Fibroblast of mammary gland (primary cell): ENCODE data around the gene HARBI1.

Experiments used
- DNase-seq: peaks from one replicate; pipeline ENCODE4 v3.0.0-alpha.2; 2010; ENCODE audit warnings: low read depth
- H3K4me3 ChIP-seq: 2 replicates; pipeline ENCODE4 v1.5.1; 2011; ENCODE audit warnings: low read depth, mild to moderate bottlenecking, low read length, moderate library complexity; ENCODE audit not compliant: control insufficient read depth
- TF ChIP-seq, protein P1 (sequence below): conservative IDR thresholded peaks from 2 replicates; pipeline ENCODE4 v1.5.1; 2011; ENCODE audit warnings: low read depth, low read length, inconsistent platforms; ENCODE audit not compliant: control insufficient read depth, insufficient read depth

The HARBI1 gene

DNA sequence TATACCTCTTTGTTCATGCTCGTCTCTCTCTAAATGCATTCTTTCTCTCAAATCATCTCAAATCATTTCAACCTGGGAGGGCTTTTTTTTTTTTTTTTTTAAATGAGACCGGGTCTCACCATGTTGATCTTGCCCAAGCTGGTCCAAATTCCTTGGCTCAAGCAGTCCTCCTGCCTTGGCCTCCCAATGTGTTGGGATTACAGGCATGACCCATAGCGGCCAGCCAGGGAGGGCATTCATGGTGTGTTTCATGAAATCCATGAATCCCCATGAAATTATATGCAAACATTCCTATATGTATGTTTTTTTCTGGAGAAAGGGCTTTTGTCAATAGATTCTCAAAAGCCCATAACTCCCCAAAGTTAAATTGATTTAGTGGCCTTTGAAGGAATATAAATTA lies 26.5 kb upstream of the HARBI1 start:
- TF ChIP-seq, protein P1, sequence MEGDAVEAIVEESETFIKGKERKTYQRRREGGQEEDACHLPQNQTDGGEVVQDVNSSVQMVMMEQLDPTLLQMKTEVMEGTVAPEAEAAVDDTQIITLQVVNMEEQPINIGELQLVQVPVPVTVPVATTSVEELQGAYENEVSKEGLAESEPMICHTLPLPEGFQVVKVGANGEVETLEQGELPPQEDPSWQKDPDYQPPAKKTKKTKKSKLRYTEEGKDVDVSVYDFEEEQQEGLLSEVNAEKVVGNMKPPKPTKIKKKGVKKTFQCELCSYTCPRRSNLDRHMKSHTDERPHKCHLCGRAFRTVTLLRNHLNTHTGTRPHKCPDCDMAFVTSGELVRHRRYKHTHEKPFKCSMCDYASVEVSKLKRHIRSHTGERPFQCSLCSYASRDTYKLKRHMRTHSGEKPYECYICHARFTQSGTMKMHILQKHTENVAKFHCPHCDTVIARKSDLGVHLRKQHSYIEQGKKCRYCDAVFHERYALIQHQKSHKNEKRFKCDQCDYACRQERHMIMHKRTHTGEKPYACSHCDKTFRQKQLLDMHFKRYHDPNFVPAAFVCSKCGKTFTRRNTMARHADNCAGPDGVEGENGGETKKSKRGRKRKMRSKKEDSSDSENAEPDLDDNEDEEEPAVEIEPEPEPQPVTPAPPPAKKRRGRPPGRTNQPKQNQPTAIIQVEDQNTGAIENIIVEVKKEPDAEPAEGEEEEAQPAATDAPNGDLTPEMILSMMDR = no peak
- no peak overlapping the region for H3K4me3 ChIP-seq
- DNase-seq = no peak

DNA sequence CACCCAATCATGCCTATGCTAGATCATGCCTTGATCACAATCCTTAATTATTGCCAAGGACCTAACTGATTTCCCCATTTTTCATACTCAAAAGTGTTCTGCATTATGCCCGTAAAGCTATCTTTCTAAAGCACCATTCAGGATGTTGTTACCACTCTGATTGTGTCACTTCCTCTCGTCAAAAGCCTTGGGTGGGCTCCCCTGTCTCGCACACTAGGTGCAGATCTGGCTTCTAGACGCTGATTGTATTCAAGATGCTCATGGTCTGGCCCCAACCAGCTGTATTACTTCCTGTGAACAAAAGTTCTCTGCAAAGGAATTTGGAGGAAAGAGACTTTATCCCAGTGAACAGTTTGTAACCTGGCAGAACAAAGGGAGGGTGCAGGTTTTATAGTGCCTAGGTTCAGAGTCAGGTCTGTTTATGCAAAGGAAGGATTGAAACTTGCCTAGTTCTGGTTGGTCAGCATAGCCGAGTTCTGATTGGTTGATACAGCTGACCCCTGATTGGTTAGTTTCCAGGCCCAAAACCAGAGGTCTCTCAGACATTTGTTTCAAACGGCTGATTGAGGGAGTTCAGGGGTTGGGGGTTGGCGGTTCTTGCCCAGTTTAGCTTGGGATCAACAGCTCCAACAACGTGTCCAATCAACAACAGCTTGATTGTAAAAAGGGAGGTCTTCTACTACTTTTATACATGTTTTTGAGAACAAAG lies 25.8 kb upstream of the HARBI1 start:
- TF ChIP-seq, protein P1 = no peak
- no peak for DNase-seq
- no peak overlapping the region for H3K4me3 ChIP-seq

DNA sequence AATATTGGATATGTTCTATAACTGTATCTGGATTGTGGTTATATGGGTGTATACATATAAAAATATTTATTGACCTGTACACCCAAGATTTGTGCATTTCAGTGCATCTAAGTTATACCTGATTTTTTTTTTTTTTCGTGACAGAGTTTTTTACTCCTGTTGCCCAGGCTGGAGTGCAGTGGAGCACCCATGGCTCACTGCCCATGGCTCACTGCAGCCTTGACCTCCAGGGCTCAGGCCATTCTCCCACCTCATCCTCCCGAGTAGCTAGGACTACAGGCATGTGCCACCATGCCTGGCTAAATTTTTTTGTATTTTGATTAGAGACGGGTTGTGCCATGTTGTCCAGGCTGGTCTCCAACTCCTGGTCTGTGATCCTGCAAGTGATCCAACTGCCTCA lies 24.6 kb upstream of the HARBI1 start:
- TF ChIP-seq, protein P1 = no peak
- no peak for DNase-seq
- H3K4me3 ChIP-seq = no peak overlapping the region

DNA sequence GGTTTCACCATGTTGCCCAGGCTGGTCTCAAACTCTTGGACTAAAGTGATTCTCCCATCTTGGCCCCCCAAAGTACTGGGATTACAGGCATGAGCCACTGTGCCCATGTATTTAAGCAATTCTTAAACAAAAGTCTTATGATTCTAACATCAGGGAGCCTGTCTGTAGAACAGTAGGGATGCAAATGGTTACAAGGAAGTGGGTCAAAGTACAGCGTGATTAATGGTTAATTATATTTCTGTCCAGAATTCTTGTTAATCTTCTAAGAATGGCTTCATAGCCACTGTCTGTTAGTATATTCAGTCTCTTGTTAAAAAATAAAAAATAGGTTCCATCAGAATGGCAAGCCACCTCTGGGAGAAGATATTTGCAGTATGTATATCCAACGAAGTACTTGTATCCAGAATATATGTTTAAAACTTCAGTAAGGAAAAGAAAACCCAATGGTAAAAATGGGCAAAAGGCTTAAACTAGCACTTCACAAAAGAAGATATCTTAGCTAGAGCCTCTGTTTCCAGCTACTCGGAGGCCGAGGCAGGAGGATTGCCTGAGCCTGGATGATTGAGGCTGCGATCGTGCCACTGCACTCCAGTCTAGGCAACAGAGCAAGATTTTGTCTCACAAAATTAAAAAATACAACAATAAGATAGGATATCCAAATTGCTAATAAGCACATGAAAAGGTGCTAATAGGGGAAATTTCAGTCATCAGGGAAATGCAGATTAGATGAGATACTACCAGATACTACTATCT lies 23.2 kb upstream of the HARBI1 start:
- no peak overlapping the region for H3K4me3 ChIP-seq
- no peak for DNase-seq
- TF ChIP-seq, protein P1 = no peak

DNA sequence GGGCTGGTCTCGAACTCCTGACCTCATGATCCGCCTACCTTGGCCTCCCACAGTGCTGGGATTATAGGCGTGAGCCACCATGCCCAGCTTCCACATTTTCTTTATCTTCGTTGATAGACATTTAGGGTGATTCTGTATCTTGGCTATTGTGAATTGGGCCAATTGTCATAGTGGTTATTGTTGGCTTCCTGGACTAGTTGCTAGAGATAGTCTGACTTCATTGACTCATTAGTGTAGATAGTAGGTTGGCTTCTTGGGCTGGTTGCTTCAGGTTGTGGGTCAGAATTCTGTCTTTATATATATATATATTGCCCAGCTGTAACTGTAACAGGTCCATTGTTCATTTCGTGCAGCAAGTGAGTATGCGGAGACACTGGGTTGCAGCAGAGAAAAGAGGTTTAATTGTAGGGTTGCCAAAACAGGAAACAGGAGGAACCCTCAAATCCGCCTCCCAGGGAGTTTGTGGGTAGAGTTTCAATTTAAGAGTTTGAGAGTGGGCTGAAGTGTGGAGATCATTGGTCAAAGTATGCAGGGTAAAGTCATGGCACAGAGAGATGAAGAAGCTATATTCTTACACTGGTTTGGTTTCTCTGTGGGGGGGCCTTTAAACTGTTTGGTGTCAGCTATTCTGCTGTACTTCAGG lies 22.3 kb upstream of the HARBI1 start:
- no peak for DNase-seq
- TF ChIP-seq, protein P1 = no peak
- H3K4me3 ChIP-seq = no peak overlapping the region

DNA sequence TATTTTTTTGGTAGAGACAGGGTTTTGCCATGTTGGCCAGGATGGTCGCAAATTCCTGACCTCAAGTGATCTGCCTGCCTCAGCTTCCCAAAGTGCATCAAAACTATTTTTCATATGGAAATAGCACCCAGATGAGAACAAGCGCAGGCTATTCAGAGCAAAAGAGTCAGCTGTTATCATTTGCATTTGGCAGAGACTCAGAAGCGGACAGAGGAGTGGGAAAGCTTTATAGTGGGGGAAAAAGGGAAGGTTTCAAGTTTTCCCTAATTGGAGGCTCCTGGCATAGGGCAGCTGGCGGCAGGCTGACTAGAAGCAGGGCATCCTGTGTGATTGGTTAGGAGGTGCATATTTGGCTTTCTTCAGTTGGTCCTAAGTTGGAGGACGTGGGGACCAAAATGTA lies 20.5 kb upstream of the HARBI1 start:
- TF ChIP-seq, protein P1 = no peak
- no peak overlapping the region for H3K4me3 ChIP-seq
- no peak for DNase-seq
